Stimulated activated CD8-positive, alpha-beta memory T cell treated with anti-CD3 and anti-CD28 coated beads, Interleukin-15, amount 100 ng/mL, for 4 hours (primary cell): ENCODE measurements around the gene KCNB1.

Source experiments
- DNase-seq, 2 donors: peaks; one replicate each; pipeline ENCODE4 v3.0.0-alpha.2; 2020; ENCODE audit warnings: low read depth in 2 of 2

KCNB1 gene

GRCh38 chr20:49354673-49355072 lies 127.8 kb downstream of the KCNB1 start:
- DNase-seq, result no peak

DNA sequence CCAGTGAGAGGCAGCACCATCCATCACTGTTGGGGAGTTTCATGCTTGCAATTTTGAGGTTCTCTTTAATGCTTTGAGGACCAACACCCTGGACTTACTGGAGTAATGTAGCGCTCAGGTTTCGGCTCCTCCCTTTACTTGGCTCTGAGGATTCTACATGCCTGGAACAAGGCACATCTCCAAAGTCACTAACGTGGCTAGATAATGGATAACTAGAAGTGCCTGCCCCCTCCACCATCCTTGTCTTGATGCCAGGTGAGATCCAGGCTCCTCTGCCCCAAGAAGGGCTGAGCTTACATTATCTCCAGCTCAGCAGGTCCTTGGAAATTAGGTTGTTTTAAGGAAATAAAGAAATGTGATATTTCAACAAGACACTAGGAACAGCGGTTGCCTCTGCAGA lies 129.1 kb downstream of the KCNB1 start:
- no peak for DNase-seq

GRCh38 chr20:49352751-49353150 lies 129.7 kb downstream of the KCNB1 start:
- no peak for DNase-seq

DNA sequence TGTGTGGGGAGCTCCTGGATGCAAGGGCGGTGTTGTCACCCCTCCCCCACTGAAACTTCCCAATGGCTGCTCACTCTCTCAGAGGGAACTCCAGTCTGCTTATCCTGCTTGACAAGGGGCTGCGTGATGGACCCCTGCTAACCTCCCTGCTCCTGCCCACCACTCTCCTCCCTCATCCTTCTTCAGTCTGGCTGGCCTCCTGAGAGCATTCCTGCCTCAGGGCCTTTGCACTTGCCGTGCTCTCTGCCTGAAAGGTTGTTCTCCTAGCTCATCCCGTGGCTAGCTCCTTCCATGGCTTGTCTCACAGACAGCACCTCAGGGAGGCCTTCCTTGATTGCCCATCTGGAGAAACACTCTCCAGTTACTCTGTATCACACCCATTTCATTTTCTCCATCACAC lies 130.7 kb downstream of the KCNB1 start:
- no peak for DNase-seq

- DNase-seq, result no peak
Measured at GRCh38 chr20:49349694-49350252, 132.7 kb downstream of the KCNB1 start.

GRCh38 chr20:49349078-49349477 lies 133.4 kb downstream of the KCNB1 start:
- no peak for DNase-seq

GRCh38 chr20:49348563-49348962 lies 133.9 kb downstream of the KCNB1 start:
- DNase-seq, result no peak

- DNase-seq, result no peak
Measured at GRCh38 chr20:49347156-49347555, 135.3 kb downstream of the KCNB1 start.

DNA sequence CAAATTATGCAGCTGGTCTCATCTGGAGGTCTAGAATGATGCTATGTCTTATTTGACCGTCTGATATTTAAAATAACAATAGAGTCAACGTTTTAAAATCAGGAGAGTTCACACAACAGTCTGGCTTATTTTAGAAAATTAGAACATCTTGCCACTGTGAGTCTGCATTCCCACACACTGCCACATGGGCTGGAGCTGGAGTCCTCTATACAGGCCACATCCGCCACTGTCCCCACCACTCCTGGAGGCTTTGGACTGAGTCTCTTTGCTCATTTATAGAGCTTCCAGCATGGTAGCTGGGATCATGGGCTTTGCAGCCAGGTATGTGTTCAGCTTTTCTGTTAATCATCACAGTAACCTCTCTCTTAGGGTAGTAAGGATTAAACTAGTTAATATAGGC lies 135.8 kb downstream of the KCNB1 start:
- DNase-seq, result no peak

GRCh38 chr20:49345524-49345923 lies 136.9 kb downstream of the KCNB1 start:
- no peak for DNase-seq

DNA sequence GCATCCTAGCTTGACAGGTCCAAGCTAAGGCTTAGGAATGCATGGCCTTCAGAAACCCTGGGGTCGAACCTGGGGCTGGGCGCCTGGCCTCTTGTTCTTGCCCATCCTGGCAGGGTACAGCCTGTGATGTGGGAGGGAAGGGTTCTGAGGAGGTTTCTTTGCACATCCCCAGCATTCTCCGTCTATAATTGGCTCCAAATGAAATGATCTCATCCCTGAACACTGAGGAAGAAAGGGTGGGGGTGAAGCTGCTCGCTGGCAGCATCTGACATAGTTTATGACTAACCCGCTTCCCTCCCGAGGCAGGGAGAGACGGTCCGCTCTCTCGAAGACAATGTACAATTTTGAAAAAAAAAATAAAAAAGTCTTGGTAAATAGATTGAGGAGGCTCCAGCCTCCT lies 137.5 kb downstream of the KCNB1 start:
- no peak for DNase-seq

- DNase-seq, result no peak
Measured at GRCh38 chr20:49344140-49344539, 138.3 kb downstream of the KCNB1 start.

GRCh38 chr20:49343246-49343645 lies 139.2 kb downstream of the KCNB1 start:
- DNase-seq, result no peak

DNA sequence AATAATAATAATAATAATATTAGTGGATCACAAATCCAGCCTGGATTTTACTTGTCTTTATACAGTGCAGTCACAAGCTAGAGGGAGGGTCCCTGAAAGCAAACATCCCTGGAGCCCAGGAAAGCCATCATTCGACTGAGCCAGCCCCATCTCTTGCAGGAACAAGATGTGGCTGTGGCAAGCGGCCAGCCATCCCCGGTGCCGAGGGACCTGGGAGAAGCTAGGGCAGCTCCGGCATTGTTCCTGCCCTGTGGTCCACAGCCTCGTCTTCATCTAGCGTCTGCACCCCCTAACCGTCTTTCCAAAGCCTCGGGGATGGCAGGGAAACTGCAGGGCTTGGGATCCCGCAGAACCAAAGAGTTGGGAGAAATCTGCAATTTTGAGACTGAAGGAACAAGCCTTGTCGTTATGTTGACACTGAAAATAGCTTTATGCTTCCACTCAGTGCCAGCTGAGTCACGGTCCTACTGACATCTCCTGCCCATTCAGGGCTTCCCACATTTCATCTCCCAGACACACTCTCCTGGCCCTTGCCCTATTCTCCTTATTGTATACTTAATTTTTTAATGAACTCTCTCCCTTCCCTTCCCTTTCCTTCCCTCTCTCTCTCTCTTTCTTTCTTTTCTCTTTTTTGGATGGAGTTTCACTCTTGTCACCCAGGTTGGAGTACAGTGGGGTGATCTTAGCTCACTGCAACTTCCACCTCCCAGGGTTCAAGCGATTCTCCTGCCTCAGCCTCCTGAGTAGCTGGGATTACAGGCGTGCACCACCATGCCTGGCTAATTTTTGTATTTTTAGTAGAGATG lies 142.1 kb downstream of the KCNB1 start:
- DNase-seq, result no peak

- no peak for DNase-seq
Measured at GRCh38 chr20:49339123-49339522, 143.3 kb downstream of the KCNB1 start.

DNA sequence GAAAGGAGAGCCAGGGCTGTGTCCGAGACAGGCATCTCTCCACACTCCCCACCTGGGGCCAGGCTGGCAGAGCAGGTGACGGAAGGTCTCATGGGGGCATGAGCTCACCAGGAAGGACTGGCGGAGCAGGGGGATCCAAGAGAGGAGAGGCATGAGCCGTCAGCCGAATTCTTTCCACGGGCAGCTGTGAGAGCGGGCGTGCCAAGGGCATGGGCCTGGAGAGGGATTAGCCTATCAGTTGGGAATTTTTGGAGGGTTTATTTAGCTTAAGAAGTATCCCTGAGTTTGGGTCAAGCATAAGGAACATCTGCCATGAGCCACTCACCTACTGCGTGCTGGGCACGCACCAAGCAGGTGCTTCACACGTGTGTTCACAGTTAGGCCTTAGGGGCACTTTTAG lies 144.4 kb downstream of the KCNB1 start:
- no peak for DNase-seq

GRCh38 chr20:49337357-49337756 lies 145.1 kb downstream of the KCNB1 start:
- no peak for DNase-seq

GRCh38 chr20:49336786-49337185 lies 145.7 kb downstream of the KCNB1 start:
- no peak for DNase-seq

DNA sequence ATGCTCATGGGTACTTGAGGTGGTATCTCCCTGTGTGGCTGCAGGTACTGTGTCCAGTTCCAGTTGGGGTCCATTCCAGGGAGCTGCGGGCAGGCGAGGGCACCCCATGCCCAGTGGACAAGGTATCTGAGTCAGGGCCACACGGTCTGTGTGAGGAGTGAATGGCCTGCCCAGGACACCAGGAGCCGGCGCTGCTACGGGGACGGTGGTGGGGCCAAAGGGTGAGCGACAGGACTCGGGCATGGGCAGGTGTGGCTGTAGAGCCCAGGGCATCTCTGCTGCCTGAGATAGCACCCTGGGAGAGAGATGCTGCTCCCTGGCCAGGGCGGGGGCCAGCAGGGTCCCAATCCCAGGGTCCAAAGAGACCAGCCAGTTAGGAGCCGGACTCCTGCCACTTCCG lies 147.0 kb downstream of the KCNB1 start:
- no peak for DNase-seq

DNA sequence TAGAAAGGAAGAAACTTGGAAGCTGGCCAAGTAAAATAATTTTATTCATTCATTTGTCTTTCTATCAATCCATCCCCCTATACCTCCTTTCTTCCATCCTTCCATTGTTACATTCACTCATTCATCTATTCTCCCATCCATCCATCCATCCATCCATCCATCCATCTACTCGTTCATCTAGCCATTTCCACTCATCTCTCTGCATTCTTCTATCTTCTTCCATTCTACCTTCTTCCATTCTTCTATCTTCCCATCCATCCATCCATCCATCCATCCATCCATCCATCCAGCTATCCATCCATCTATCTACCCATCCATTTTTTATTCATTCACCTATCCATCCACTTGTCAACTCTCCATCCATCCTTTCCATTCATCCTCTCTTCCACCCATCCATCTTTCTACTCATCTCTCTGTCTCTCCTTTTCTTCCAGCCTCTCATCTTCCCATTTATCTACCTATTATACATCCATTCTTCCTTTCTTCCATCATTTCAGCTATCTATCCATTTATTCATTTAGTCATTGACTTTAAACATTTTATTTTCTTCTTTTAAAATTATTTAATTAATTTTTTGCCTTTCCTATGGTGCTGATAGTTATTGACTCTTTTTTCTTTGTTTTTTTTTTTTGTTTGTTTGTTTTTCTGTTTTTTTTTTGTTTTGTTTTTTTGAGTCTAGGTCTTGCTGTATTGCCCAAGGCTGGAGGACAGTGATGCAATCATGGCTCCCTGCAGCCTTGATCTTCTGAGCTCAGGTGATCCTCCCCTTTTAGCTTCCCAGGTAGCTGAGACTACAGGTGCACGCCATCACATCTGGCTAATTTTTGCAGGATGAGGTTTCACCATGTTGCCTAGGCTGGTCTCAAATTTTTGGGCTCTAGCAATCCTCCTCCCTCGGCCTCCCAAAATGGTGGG lies 151.5 kb downstream of the KCNB1 start:
- no peak for DNase-seq

GRCh38 chr20:49328790-49329189 lies 153.7 kb downstream of the KCNB1 start:
- DNase-seq, result no peak

DNA sequence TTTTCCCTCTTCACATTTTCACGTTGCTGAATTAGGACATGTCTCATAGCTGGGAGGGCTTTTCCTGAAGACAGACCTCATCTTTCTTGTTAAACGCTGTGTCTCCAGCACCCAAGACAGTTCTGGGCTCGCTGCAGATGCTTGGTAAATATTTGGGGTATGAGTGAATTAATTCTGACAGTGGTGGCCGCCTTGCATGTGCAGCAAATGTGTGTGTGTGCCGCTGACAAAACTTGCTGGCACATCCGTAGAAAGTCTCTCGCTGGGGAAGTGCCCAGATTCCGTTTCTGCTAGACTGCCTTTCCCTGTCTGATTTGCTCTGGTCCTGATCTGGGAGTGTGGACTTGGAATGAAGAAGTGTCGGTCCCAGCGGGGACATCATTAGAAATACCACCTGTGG lies 156.4 kb downstream of the KCNB1 start:
- no peak for DNase-seq

- DNase-seq, result no peak
Measured at GRCh38 chr20:49324306-49324705, 158.2 kb downstream of the KCNB1 start.
